Measurements from ENCODE around the gene H2BK1. TPM values are rescaled to one million over a fixed set of nuclear protein-coding genes. Genes with fewer than 3 reads are reported as not detected.

The H2BK1 gene
- total RNA-seq, 1 donor from 2014 or later, result not detected

GRCh38 chr7:151168787-151169162 is 41.5 kb downstream of the H2BK1 start:
- peak; percentile 17 for DNase-seq (ENCODE audit: low spot score)
- no peak for ATAC-seq
- intact Hi-C loops (cut with DNase I), result no loop called here

GRCh38 chr7:151168003-151168786 is 42.1 kb downstream of the H2BK1 start:
- DNase-seq (ENCODE audit: low spot score), result peak; percentile 52
- peak; percentile 58 for ATAC-seq
- intact Hi-C loops (cut with DNase I), result no loop called here

- peak; percentile 57 for DNase-seq (ENCODE audit: low spot score)
- no peak for ATAC-seq
- intact Hi-C loops (cut with DNase I), result no loop called here
Observed at GRCh38 chr7:151167197-151167961, 42.9 kb downstream of the H2BK1 start, which contains the start of gene GBX1. GBX1 (minus strand) TSS chr7:151167694; CDS start chr7:151167548, 146 bp downstream.

GRCh38 chr7:151166629-151167196 is 43.6 kb downstream of the H2BK1 start:
- ATAC-seq (no peak), DNase-seq (ENCODE audit: low spot score) (peak; percentile 55)
- intact Hi-C loops (cut with DNase I), result no loop called here

- intact Hi-C loops (cut with DNase I), result no loop called here
- no peak for ATAC-seq
- DNase-seq (ENCODE audit: low spot score), result no peak
Observed at GRCh38 chr7:151161757-151162156, 48.5 kb downstream of the H2BK1 start.

Other genes starting within 250 kb of the H2BK1 start
- gene KCNH2, start 232.2 kb downstream of the H2BK1 start, total RNA-seq, result 3.2 TPM
- 26.6 TPM for gene NOS3, start 219.5 kb downstream of the H2BK1 start, total RNA-seq
- gene ATG9B, start 186.0 kb downstream of the H2BK1 start, total RNA-seq, result 0.67 TPM
- gene ABCB8, start 182.0 kb downstream of the H2BK1 start, total RNA-seq, result 32.8 TPM
- 4.7 TPM for gene ASIC3, start 162.0 kb downstream of the H2BK1 start, total RNA-seq
- gene CDK5, start 152.6 kb downstream of the H2BK1 start, total RNA-seq, result 5.7 TPM
- 87.5 TPM for gene SLC4A2, start 150.9 kb downstream of the H2BK1 start, total RNA-seq
- 57.9 TPM for gene FASTK, start 129.7 kb downstream of the H2BK1 start, total RNA-seq
- gene TMUB1, start 127.0 kb downstream of the H2BK1 start, total RNA-seq, result 27.8 TPM
- 99.7 TPM for gene AGAP3, start 124.0 kb downstream of the H2BK1 start, total RNA-seq
- not detected for gene GBX1, start 42.8 kb downstream of the H2BK1 start, total RNA-seq
- not detected for gene ASB10, start 23.2 kb downstream of the H2BK1 start, total RNA-seq
- 20.8 TPM for gene ABCF2, start 16.7 kb upstream of the H2BK1 start, total RNA-seq
- 23.6 TPM for gene CHPF2, start 22.0 kb upstream of the H2BK1 start, total RNA-seq
- gene SMARCD3, start 38.2 kb upstream of the H2BK1 start, total RNA-seq, result 50.7 TPM
- 48.5 TPM for gene NUB1, start 131.3 kb upstream of the H2BK1 start, total RNA-seq
- gene WDR86, start 199.6 kb upstream of the H2BK1 start, total RNA-seq, result 101 TPM
- 3.9 TPM for gene CRYGN, start 229.7 kb upstream of the H2BK1 start, total RNA-seq

Data from sciatic nerve (tissue), 2 donors.